CD4-positive, alpha-beta T cell treated with Interleukin-12 subunit alpha and Interleukin-12 subunit beta, for 1 hour (primary cell): ENCODE data around the gene BRD1.

Experiments used
- DNase-seq: peaks from one replicate; pipeline ENCODE4 v3.0.0-alpha.2; 2020

Gene BRD1

GRCh38 chr22:49724893-49725489 is 102.7 kb downstream of the BRD1 start:
- DNase-seq: peak; percentile 70

- peak; percentile 39 for DNase-seq
These were observed 103.4 kb downstream of the BRD1 start for GRCh38 chr22:49724030-49724892.

- DNase-seq: no peak
These were observed 104.1 kb downstream of the BRD1 start for GRCh38 chr22:49723478-49724029.
